Measurements from ENCODE around the gene TCF7L2. TPM values are rescaled to one million over a fixed set of nuclear protein-coding genes. Genes with fewer than 3 reads are reported as not detected.

The TCF7L2 gene
- total and polyA plus RNA-seq, 2 donors (not counting 1 experiment from before 2014, with no cell fraction given) = 3.4 to 5.0 TPM

GRCh38 chr10:113000876-113001598 lies 51.0 kb downstream of the TCF7L2 start:
- Histone ChIP-seq H3K36me3 (ENCODE audit: control insufficient read depth, insufficient read depth, low read length) (no peaks in the 10 kb centered on the region), H3K9me3 (ENCODE audit: control insufficient read depth, insufficient read depth, low read depth, low read length) (no peaks in the 10 kb centered on the region), H3K4me1 (ENCODE audit: control insufficient read depth, extremely low read depth, insufficient read depth, low read length) (no peaks in the 10 kb centered on the region), H3K4me2 (ENCODE audit: extremely low read depth, insufficient read depth, low read length) (no peak overlapping the region), H3K4me3 (replicated peaks in 1 of 4; ENCODE audit: control extremely low read depth in 1 of 4, insufficient read depth in 1 of 4, low read depth in 3 of 4, low read length in 4 of 4) (no peak overlapping the region), H3K79me2 (ENCODE audit: control insufficient read depth, insufficient read depth, low read length) (peaks cover 2% of the 10 kb centered on the region), H3K27me3 (ENCODE audit: control insufficient read depth, insufficient read depth, low read length) (no peaks in the 10 kb centered on the region), H2AFZ (ENCODE audit: low read length) (no peak overlapping the region), H3K27ac (ENCODE audit: insufficient read depth, low read length) (no peak overlapping the region), H4K20me1 (ENCODE audit: control insufficient read depth, extremely low read depth, insufficient read depth, low read length) (no peaks in the 10 kb centered on the region), H3K9ac (ENCODE audit: insufficient read depth, low read length) (no peak overlapping the region)
- TF ChIP-seq EZH2 (IDR thresholded peaks at IDR 0.05; ENCODE audit: low read length, missing control alignments) (no peak), CTCF (conservative IDR thresholded peaks at IDR 0.05 in 1 of 2, IDR thresholded peaks at IDR 0.05 in 1 of 2; ENCODE audit: low read depth in 1 of 2, low read length in 2 of 2) (no peak)
- no peak for DNase-seq (ENCODE audit: low read depth in 2 of 2)

- Histone ChIP-seq H3K79me2 (ENCODE audit: control insufficient read depth, insufficient read depth, low read length) (peaks cover 2% of the 10 kb centered on the region), H3K4me1 (ENCODE audit: control insufficient read depth, extremely low read depth, insufficient read depth, low read length) (no peaks in the 10 kb centered on the region), H3K9me3 (ENCODE audit: control insufficient read depth, insufficient read depth, low read depth, low read length) (no peaks in the 10 kb centered on the region), H3K4me2 (ENCODE audit: extremely low read depth, insufficient read depth, low read length) (no peak overlapping the region), H3K27me3 (ENCODE audit: control insufficient read depth, insufficient read depth, low read length) (no peaks in the 10 kb centered on the region), H3K36me3 (ENCODE audit: control insufficient read depth, insufficient read depth, low read length) (no peaks in the 10 kb centered on the region), H3K9ac (ENCODE audit: insufficient read depth, low read length) (no peak overlapping the region), H4K20me1 (ENCODE audit: control insufficient read depth, extremely low read depth, insufficient read depth, low read length) (no peaks in the 10 kb centered on the region), H3K27ac (ENCODE audit: insufficient read depth, low read length) (no peak overlapping the region), H3K4me3 (replicated peaks in 1 of 4; ENCODE audit: control extremely low read depth in 1 of 4, insufficient read depth in 1 of 4, low read depth in 3 of 4, low read length in 4 of 4) (no peak overlapping the region), H2AFZ (ENCODE audit: low read length) (no peak overlapping the region)
- TF ChIP-seq CTCF (conservative IDR thresholded peaks at IDR 0.05 in 1 of 2, IDR thresholded peaks at IDR 0.05 in 1 of 2; ENCODE audit: low read depth in 1 of 2, low read length in 2 of 2) (no peak), EZH2 (IDR thresholded peaks at IDR 0.05; ENCODE audit: low read length, missing control alignments) (no peak)
- no peak for DNase-seq (ENCODE audit: low read depth in 2 of 2)
Observed at GRCh38 chr10:113001599-113002448, 51.8 kb downstream of the TCF7L2 start.

GRCh38 chr10:113002449-113002777 lies 52.4 kb downstream of the TCF7L2 start:
- H3K9ac ChIP-seq (ENCODE audit: insufficient read depth, low read length) = no peak overlapping the region
- H3K79me2 ChIP-seq (ENCODE audit: control insufficient read depth, insufficient read depth, low read length) = peaks cover 2% of the 10 kb centered on the region
- H3K27ac ChIP-seq (ENCODE audit: insufficient read depth, low read length) = no peak overlapping the region
- no peaks in the 10 kb centered on the region for H3K4me1 ChIP-seq (ENCODE audit: control insufficient read depth, extremely low read depth, insufficient read depth, low read length)
- no peak overlapping the region for H3K4me2 ChIP-seq (ENCODE audit: extremely low read depth, insufficient read depth, low read length)
- H2AFZ ChIP-seq (ENCODE audit: low read length) = no peak overlapping the region
- H3K4me3 ChIP-seq (replicated peaks in 1 of 4; ENCODE audit: control extremely low read depth in 1 of 4, insufficient read depth in 1 of 4, low read depth in 3 of 4, low read length in 4 of 4) = no peak overlapping the region
- H3K27me3 ChIP-seq (ENCODE audit: control insufficient read depth, insufficient read depth, low read length) = no peaks in the 10 kb centered on the region
- no peaks in the 10 kb centered on the region for H4K20me1 ChIP-seq (ENCODE audit: control insufficient read depth, extremely low read depth, insufficient read depth, low read length)
- no peaks in the 10 kb centered on the region for H3K36me3 ChIP-seq (ENCODE audit: control insufficient read depth, insufficient read depth, low read length)
- no peaks in the 10 kb centered on the region for H3K9me3 ChIP-seq (ENCODE audit: control insufficient read depth, insufficient read depth, low read depth, low read length)
- TF ChIP-seq EZH2 (IDR thresholded peaks at IDR 0.05; ENCODE audit: low read length, missing control alignments) (no peak), CTCF (conservative IDR thresholded peaks at IDR 0.05 in 1 of 2, IDR thresholded peaks at IDR 0.05 in 1 of 2; ENCODE audit: low read depth in 1 of 2, low read length in 2 of 2) (no peak)
- no peak for DNase-seq (ENCODE audit: low read depth in 2 of 2)
